ENCODE results near the gene ERI3.

The ERI3 gene

DNA sequence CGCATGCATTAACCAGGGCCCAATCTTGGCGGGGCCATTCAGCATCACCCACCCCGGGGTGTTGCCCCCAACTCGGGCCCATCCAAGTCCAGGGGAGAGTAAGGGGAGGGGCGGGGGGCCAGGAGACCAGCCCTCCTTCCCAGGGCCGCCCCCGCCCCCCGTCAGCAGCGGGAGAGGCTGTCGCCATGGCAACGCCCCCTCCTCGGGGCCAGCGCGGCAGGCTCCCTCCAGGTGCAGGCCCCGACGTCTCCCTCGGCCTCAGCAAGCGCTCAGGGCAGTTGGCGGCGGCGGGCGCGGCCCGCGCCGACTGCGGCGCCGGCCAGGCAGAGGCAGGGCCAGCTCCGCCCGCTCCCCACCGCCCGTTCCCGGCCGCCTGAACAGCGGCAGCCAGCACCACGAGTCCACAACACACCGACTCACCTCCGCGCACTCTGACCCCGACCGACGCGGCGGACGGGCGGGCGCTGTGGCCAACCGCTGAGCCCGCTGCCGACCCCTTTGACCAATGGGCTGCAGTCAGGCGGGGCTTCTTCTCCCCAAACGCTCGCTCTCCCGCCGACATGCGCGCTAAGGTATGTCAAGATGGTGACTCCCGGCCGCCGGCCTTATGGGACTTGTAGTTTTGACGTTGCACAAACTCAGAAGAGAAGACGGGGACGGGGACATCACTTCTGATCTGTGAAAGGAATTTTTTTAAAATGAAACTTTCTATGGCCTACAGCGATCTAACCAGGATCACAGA lies at the start of gene ERI3:
Gene ERI3 (minus strand): TSS at position 418 of the 742 bp plus-strand sequence. CDS start 231 bp downstream, at position 187.
- DNase-seq = peak; percentile 98

- no peak for DNase-seq
Measured at GRCh38 chr1:44401256-44402228, 46.5 kb upstream of the ERI3 start.

DNA sequence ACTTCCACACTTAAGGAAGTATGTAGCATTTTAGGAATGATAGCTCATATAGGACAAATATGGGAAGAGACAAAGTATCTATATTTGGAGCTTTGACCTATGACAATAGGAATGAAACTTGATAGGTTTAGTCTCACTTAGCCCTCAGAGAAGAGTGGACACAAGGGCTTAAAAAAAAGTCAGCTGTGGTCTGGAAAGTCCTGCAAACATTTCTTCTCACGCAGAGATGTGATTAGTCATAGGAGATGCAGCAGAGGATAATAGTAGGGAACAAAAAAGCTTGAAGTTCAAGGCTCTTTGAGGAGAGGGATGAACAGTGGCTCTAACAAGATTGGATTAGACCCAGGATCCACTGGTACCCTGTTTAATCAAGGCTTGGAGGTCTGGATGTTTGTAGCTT lies 35.2 kb upstream of the ERI3 start:
- no peak for DNase-seq

GRCh38 chr1:44389437-44389836 lies 34.4 kb upstream of the ERI3 start:
- DNase-seq = no peak

DNA sequence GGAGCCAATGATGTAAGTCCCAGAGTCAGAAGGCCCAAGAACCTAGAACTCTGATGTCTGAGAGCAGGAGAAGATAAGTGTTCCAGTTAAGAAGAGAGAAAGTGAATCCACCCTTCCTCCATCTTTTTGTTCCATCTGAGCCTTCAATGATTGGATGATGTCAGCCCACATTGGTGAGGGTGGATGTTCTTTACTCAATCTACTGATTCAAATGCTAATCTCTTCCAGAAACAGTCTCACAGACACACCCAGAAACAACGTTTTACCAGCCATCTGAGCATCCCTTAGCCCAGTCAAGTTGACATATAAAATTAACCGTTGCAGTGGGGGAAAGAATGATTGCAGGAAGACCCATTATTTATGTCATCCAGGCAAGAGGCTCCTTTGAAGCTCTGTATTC lies 33.5 kb upstream of the ERI3 start:
- no peak for DNase-seq

GRCh38 chr1:44380666-44381177 lies 25.7 kb upstream of the ERI3 start:
- no peak for DNase-seq

DNA sequence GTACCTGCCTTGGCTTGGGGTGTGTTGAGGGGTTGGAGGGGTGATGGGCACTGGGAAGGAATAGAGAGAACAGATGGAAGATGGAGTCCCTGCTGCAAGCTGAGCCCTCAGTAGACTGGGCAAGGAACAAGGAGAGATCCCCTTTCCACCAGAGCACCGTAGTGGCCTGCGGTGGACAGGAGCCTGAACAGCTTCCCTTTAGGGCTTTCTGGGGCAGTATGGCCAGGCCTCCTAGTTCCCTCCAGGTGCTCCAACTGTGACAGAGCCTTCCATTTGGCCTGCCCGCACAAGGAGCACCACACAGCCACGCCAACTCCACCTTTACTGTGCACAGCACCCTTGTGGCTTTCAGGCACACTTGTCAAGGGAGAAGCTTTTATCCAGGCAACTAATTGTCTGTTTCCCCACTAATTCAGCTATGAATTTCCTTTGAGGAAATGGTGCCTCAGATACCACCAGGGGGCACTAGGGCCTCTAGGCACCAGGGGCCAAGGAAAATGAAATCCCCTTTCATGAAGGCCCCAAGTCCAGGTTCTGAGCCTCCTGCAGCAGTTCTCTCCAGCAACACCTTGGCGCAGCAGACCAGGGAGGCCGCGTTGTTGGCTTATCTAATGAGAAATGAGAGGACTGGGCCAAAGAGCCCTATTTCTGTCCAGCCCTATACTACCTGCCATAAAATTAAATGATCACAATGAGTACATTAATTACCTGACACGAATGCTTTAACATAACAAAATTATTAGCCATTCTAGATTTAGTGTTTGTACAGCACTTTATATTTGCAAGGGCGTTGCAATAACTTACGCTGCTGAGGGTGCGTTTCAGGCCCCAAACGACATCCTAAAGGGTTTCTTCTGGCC lies 23.1 kb upstream of the ERI3 start:
- peak; percentile 43 for DNase-seq

DNA sequence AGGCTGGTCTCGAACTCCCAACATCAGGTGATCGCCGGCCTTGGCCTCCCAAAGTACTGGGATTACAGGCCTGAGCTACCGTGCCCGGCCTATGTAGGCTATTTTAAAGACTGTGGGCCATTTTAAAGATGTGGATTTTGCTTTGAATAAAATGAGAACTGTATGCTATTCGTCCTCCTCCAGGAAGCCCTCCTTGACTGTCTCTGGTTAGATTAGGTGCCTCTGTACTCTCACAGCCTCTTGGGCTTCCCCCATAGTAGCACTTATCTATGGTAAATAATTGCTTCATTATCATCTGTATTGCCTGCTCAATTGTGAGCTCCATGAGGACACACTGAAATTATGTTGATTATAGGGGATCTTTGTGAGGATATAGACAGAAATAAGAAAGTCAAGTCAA lies 20.5 kb upstream of the ERI3 start:
- DNase-seq = no peak

- no peak for DNase-seq
Measured at GRCh38 chr1:44371206-44371605, 16.1 kb upstream of the ERI3 start.

GRCh38 chr1:44368471-44369151 lies 13.6 kb upstream of the ERI3 start:
- no peak for DNase-seq

DNA sequence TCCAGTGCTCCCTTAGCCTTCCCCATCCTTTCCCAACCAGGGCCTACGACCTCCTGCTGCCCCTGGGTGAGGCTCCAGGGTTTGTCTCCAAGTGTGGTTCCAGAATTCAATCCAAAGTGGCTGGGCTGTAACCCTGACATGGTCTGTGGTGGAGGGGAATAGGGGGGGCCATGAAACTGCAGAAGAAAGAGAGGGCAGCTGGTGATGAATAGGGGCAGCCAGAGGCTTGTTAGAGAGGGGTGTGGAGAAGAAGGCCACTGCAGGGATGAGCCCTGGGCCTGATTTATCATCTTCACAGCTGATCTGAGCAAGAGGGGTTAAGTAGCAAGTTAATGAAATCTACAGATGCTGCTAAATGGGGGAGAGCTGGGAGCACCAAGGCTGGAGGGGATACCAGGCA lies 12.9 kb upstream of the ERI3 start:
- DNase-seq = no peak

- no peak for DNase-seq
Measured at GRCh38 chr1:44366371-44366975, 11.4 kb upstream of the ERI3 start.

- no peak for DNase-seq
Measured at GRCh38 chr1:44361478-44361877, 6.4 kb upstream of the ERI3 start.

GRCh38 chr1:44359234-44359935 lies 4.3 kb upstream of the ERI3 start:
- no peak for DNase-seq

DNA sequence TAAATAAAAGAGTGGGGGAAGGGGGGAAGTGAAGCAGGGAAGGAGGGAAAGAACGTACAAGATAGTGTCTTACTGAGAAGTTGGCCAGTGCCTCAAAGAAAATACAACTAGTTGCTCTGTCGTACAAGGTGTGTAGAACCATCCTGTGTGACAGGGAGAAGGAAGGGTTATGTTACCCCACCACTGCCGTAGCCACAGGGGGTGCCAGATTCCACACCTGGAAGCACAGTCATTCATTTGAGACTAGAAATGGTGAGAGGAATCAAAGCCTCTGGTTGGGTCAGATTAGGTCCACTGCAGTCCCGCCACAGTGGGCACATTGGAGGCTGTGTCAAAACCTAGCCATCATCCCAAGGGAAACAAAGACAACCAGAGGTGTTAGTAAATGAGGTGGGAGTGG lies 2.7 kb upstream of the ERI3 start:
- DNase-seq = no peak

GRCh38 chr1:44355582-44356305 lies 687 bp upstream of the ERI3 start:
- no peak for DNase-seq

GRCh38 chr1:44354268-44354839 lies 703 bp downstream of the ERI3 start:
- no peak for DNase-seq

- DNase-seq = no peak
Measured at GRCh38 chr1:44353604-44354003, 1.5 kb downstream of the ERI3 start.

GRCh38 chr1:44351289-44351688 lies 3.8 kb downstream of the ERI3 start:
- no peak for DNase-seq

GRCh38 chr1:44348061-44348485 lies 7.0 kb downstream of the ERI3 start:
- DNase-seq = no peak

Data from activated naive CD4-positive, alpha-beta T cell treated with anti-CD3 and anti-CD28 coated beads, Interleukin-2, amount 50 U/mL, for 16 hours (primary cell).